Activated T-cell treated with anti-CD3 and anti-CD28 coated beads for 48 hours (primary cell): ENCODE results near the gene UNC5C.

ENCODE experiments used
- DNase-seq: peaks from one replicate; pipeline ENCODE4 v3.0.0-alpha.2; 2020; ENCODE audit warnings: low read depth

Gene UNC5C

DNA sequence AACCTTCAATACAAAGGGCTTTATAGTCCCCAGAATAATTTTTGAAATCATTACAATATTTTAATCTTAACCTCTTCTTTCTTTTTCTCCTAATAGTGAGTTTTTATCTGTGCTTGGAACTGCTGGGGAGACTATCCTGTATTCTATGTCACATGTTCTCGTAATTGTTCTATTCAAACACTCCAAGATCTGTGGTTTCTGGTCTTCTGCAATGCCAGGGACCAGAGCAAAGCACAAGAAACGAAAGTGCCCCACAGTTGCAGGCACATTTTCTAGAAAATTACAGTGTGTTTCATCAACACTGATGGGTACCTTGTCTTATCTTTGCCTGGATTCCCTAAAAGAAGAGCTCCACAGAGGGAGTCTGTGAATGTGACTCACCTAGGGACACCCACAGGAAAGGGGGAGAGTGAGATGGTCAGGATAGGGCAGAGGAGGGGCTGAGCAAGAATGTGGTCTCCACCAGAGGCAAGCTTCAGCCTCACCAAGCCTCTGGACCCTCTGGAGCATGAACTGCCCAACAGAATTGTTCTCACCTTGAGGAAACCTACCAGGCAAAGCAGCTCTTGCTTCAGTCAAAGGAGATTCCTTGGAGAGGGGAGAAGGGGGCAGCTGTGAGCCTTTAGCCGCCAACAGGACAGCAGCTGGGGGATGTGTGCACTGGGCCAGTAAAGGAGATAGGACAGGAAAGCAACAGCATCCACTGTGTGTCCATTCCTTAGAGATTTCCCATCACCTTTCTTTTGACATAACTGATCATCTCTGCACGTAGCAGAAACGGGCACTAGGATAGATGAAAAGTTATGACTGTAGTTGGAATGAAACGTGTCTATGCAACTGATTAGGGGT lies 25.9 kb downstream of the UNC5C start:
- DNase-seq, result no peak

DNA sequence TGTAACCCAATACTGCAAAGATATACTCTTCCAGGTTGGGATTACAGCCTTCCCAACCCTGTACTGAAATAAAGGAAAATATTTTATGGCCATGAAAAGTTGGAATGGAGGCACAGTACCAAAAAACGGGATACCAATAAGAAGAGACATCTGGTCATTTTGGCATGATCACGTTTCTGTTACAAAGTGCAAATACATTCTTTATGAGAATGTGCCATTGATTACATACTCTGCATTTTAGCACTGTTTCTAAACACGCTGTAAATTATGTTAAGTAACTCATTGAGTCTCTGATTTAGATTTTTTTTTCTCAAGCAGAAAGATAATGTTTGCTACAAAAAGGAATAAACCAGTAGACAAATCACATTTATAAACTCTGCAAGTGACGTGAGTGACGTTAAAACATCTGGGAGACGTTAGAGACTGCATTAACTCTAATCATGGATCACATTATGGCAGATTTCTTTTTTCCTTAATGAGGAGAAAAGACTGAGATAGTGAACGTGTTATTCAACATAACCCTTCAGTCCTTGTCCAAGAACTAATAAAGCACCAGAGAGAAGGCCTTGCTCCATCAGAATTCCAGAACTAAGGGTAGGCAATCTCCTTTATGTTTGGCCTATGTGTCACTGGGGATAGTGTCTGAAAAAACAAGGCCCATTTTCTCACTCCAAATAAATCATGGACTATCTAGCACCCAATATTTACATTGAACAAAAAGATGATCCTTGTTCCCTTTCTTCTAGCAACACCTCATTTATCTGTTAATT lies 31.0 kb downstream of the UNC5C start:
- DNase-seq, result no peak

DNA sequence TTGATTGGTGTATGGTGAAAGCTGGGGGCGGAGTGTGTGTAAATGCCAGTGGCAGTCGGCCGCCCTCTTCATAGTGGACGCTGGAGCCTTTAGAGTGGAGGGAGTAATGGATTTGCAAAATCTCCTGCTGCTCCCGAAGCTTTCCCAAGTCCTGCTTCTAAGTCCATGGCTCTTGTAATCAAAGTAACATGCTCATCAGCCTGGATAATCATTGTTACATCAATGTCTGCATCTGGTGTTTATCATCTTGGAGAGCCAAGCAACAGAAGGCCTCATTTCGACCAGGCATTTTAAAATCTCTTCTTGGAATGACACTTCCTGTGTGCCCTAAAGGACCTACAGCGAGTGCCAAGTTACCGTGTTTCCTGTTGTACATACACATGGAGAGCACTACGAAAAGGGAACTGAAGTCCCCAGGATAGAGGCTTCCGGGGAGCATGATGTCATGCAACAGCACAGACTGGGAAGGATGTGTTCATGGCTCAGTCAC lies 32.2 kb downstream of the UNC5C start:
- DNase-seq, result no peak

DNA sequence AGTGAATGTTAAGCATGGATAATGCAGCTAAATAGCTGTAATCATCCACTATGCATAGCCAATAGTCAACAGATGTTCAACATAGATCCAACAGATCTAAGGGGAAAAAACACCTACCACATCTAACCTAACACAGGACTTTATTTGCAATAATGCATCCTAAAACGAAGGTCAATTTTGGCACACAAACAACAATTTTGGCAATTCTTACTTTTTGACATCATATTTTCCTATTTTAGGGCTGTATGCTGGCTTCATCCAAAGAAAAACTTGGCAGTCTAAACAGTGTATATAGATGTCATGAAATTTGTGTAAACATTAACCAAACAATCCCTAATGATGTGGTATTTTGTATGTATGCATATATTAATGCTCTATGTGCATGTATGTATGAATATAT lies 33.2 kb downstream of the UNC5C start:
- no peak for DNase-seq

DNA sequence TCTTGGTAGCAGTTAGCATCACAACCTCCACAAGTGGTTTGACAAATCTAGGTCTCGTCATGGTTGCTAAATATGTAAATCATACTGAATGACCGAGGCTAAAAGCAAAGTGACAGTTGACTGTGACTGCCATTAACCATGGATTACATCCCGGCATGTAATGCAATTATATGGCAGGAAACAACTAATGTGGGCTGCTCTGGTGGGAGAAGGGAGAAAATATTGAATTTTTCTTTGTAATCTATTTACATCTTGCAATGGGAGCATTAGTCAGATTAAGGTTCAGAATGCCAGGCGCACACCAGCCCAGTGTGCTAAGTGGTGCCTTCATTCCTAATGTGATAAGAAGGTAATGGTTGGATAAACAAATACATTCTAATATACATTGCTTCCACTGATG lies 35.8 kb downstream of the UNC5C start:
- DNase-seq, result no peak

DNA sequence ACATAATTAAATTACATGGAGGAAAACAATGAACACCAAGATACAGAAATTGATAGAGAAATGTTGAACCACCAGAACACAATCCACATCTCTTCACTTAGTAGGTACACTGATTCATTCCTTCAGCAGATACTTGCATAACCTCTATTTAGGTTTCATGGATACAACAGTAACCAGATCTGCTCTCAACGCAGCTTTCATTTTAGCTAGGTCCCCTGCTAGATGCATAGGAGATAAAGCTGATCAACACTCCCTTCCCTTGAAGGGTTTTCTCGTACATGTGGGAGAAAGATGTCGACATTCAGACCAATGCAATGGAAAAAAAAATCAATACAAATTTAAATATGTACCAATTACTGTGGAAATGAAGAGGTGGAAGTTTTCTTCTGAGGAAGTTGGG lies 37.3 kb downstream of the UNC5C start:
- no peak for DNase-seq

DNA sequence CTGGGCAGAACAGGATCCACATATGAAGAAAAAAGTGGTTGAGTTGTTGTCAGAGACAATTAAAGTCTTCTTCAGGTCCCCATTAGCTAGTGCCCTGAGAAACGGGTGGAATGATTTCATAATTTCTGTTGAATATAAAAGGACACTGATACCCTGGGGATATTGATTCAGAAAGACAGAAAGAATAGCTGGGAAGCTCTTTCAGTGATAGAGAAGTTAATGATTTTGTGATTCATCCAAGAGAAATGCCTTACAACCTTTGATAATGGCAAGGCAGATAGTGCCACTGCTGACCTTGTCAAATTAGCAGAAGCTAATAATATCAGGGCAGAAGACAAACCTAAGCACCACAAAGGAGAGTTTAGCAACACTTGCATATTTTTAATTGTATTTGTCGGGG lies 37.9 kb downstream of the UNC5C start:
- no peak for DNase-seq

DNA sequence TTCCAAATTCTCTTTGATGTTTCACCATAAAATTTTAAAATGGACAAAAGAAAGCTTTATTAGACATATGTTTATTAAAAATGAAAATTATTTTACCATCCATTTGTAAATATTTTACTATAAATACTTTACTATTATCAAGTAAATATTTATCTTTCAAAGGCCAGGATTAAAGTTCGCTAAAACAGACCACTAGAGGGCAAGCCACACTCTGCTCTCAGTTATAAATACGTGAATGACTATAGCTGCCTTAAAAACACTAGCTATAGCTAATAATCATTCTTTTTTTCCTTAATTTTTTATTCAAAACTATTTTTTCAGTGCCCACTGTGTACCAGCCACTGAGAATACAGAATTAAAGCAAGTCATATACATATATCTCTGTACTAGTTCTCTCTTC lies 38.6 kb downstream of the UNC5C start:
- DNase-seq, result no peak

DNA sequence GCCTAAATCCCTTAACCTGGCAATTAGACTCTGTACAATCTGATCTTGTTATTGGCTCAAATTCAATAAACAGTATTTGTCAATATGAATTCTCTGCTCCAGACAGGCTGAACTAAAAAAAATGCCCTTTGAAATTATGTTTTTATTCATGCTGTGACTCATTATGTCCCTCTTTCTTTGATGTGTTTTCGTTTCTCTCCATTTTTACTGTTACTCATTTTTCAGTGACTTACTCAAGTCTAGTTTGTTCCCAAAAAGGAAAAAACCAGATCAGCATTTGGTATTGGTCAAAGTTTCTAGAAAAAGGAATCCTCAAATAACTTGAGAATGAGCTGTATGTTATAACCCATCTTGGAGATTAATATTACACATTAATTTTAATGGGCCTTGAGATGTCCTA lies 40.4 kb downstream of the UNC5C start:
- DNase-seq, result no peak

DNA sequence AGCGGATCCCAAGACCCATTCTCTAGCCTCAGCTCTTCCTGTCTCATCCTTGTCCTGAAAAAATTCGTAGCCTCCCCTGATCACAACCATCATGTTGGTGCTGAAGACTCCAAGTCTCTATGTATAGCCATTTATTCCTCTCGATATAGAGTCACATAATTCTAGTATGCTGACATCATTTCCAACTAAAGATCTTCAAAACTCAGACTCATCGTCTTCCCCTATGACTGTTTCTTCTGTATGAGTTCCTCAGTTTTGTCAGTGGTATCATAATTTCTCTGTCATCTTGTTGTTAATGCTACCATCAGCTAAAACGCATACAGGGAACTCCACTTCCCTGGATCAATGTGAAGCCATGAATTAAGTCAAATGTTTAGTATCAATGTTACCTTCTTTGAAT lies 41.2 kb downstream of the UNC5C start:
- no peak for DNase-seq

DNA sequence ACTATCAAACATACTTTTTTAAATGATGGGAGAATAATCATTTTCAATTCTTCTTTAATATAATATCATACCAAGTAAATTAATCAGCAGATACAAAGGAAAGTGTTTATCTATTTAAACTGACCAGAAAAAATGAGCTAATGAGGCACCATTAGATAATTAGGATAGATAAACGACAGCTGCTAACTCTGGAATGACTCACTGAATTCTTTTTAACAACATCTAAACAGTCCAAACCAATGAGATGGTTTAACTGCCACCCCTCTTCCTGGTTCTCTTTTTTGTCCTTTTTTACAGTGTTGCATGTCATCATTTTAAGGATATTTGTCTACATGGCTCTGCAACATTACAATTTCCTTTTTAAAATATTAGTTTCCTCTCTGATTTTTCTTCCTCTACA lies 41.6 kb downstream of the UNC5C start:
- no peak for DNase-seq

DNA sequence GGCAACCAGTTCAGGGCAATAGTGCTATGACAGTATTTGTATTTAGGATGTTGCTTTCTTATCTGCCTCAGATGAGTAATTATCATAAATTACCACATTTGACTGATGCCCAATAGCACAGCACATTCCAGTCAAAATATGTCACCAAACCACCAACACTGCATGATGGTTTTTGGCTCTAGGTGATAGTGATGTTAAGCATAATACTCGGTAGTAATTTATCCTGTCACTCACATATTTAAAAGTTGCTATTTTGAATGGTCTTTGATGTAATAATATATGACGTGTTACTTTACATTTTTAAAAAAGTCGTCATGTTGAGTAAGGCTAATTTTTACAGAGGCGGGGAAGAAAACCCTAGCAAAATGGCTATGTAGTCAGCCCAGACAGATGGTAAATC lies 42.5 kb downstream of the UNC5C start:
- DNase-seq, result no peak

DNA sequence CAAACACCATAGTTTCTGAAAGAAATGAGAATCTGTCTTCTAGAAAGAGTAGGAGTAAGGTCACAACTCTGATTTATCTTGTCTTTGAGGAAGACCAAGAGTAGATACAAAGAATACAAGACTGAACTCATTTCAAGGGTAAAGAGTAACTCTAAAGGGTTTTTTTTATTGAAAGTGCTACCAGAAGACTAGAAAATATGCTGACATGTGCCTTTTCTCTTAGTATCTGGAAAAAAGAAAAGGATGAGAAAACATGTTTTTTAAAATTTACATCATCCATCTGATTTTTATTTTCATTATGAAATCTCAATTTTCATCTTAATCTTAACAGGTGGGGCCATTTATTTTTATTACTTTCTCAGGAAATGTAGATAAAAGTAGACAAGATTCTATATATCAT lies 43.0 kb downstream of the UNC5C start:
- no peak for DNase-seq

DNA sequence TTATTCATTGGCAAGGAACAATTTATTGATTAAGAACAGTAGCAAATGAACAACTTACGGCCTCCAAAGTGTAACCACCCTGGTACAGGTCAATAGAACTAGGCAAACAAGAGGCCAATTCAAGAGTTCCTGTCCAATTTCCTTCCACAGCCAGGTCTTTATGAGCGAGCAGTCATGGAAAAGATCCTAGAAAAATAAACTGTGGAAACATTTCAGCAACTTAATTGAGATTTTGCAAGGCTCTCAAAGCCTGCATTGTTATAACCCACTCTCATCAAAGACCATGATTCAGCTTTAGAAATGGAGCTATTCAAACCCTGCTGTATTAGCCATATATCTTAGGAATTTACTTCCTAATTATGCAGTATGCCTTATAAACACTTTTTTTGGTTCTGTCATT lies 43.6 kb downstream of the UNC5C start:
- DNase-seq, result no peak

DNA sequence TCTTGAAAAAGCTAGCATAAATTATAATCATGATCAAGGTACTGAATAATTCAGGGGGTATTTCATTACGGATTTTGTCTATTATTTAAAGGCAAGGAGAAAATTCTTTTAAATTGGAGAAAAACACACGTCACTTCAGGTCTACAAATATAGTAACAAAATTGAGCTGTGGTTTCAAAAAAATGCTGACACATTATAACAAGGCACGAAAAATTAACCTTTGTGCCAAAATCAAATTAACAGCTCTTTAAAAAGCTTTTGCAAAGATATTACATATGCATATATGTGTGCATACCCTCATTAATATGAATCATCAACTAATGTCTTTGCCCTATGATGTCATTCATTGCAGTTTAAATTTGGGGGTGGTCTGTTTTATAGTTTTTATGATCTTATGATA lies 44.3 kb downstream of the UNC5C start:
- no peak for DNase-seq

DNA sequence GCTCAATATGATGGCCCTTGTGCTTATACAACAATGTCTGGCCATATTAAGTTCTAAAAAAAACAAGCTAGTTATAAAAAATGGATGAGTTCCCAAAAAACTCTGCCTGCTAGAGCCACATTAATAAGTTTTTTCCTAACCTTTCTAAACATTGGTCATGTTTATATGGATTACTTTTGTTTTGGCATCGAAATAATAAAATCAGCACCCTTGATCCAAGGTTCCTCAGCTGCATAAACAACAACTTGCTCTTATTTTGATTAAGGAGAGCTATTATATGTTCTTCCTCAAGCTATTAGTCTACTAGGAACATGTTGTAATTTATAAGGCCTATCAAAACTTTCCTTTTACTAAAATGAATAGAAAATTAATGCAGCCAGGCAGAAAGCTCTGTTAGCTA lies 48.4 kb downstream of the UNC5C start:
- no peak for DNase-seq

DNA sequence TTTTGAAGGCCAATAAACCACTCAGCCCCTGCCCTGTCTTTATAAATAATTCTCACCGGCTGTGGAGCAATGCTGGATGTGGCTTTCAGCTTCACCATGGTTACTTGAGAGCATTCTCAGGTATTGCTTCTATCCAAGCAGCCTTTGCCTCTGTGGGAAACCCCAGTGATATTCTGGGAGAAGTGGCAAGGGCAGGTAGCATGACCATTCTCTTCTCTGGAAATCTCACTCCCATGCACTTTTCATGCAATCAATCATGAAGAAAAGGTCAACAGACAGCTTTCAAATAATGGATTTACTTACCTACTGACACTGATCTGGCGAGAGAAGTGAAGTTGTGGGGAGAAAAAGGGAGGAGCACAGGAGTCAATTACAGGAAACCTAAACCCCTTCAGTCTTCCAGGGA lies 49.5 kb downstream of the UNC5C start:
- DNase-seq, result no peak

DNA sequence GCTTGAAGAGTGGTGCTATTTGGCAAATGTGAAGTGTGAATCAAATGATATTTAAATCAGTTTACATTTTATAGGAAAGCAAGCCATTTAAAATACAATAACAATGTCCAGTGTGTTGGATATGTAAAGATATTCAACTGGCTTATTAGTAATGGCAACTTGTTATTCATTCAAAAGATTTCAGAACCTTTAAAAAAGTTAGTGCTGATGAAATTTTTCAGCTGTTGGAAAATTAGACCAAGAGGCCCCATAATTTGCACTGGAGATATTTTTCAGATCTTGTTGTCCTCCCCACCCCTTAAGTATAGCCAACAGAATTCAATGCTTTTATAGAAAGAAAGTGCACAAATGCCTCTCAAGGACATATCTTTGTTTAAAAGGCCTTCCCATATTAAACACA lies 54.6 kb downstream of the UNC5C start:
- DNase-seq, result no peak

DNA sequence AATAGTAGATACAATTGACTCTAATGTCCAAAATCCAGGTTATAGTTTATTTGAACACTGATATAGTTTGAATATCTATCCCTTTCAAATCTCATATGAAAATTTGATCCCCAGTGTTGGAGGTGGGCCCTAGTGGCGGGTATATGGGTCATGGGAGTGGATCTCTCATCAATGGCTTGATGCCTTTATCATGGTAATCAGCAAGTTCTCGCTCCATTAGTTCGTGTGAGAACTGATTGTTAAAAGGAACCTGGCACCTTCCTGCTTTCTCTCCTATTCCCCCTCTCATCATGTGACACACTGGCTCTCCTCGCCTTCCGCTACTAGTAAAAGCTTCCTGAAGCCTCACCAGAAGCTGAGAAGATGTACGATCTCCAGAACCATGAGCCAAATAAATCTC lies 70.1 kb downstream of the UNC5C start:
- DNase-seq, result no peak

DNA sequence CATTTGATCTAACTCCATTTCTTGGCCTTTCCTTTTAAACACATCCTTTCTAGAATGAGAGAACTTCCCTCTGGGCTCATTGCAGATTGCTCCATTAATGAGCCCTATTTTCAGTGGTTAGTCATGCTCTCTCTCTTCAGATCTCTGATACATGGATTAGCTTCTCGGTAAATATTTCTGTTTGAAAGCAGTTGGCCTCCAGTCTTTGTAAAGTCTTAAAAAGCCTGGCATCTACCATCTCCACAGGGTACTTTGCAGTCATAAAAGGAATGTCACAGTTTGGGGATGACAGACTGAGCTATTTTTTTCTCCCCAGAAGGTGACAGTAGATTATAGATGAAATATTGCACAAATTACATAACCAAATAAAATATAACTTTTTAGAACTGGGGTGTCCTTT lies 72.7 kb downstream of the UNC5C start:
- no peak for DNase-seq

DNA sequence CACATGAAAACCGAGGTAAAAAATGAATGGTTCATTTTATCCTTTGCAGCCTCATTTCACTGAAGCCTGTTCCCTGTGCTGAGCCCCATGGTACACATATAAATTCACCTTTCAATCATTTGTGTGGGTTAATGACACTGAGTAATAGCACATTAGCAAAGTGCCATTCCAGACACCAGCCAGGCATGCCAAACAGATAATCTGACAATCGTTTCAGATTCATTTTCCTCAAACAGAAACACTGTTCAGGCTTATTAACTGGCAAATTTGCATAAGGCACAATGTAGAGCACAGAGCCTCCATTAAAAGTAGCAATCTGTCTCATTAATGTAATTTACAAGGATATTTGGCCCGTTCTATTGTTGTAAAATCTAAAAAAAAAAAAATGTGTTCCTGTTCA lies 76.2 kb downstream of the UNC5C start:
- DNase-seq, result no peak

DNA sequence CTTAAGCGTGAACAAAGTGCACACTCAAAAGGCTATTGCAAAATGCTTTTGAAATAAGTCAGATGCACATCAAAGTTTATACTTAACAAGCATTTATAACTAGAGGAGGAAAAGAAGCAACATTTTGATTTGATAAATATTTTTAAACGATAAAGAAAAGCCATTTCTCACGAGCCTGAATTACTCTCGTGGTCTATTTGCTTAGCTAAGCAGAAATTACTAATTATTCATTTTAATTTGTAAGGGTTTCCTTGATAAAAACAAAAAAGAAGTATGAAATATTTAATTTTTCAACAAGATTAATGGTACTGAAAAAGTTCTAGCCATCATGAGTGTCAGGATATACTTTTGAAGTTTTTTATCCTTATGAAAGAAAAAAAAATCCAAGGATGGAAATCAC lies 78.2 kb downstream of the UNC5C start:
- no peak for DNase-seq

DNA sequence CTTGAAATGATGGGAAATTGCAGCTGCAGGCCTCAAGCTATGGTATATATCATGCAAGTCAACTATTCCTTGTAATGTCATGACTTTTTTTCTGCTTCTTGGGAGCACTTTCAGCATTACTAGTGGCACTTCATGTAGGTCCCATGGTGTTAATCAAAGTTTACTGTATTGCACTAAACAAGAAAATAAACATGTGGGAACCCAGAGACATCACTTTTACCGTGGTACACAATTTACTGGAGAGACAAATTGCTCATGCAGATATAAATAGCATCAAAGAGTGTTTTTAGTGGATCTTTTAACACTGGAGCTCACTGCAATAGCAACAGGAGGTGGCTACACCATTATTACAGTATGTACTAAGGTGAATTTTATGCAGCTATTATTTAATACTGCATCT lies 79.2 kb downstream of the UNC5C start:
- no peak for DNase-seq

DNA sequence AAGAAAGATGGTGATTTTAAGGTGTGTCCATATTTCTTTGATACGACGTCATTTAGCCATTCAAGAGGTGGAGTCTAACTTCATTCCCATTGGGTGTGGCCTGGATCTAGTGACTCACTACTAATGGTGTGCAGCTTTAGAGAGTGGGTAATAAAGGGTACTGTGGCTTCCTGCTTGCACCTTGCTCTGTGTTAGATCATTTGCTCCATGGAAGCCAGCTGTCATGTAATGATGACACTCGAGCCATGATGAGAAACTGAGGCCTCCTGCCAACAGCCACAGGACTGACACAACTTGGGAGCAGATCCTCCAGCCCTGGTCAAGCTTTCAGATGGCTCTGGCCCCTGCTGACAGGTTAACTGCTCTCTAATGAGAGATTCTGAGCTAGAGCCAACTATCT lies 82.0 kb downstream of the UNC5C start:
- DNase-seq, result no peak
